ENCODE measurements around the gene FABP2. TPM values are rescaled to one million over a fixed set of nuclear protein-coding genes. Genes with fewer than 3 reads are reported as not detected.
A peak's percentile ranks its signal among the peaks of the same experiment; 100 is the strongest.
"Not testable (repeated sequence)": the region's sequence is repeated elsewhere in the genome, so short reads cannot be mapped to it uniquely, and the experiment has no call there.

Gene FABP2
- polyA plus RNA-seq, 3 donors: 0.03 to 0.09 (median 0.09) TPM

DNA sequence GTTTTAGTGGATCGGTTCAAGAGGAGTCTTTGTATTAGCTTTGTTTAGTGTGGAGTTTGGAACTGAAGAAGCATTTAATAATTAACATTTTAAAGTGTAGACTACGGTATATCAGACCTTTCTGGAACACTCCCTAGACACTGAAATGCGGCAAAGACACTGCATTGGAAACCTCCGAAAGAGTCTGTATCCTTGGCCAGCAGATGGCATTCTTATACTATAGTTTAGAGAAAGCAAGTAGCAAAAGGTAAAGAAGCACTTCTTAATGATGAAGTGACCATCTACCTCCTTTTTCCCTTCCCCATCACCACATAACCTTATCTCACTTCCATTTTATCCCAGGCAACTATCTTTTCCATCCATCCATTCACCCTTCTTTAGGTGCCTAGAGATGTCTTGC lies 7.6 kb downstream of the FABP2 start:
- peak; percentile 33 for DNase-seq

DNA sequence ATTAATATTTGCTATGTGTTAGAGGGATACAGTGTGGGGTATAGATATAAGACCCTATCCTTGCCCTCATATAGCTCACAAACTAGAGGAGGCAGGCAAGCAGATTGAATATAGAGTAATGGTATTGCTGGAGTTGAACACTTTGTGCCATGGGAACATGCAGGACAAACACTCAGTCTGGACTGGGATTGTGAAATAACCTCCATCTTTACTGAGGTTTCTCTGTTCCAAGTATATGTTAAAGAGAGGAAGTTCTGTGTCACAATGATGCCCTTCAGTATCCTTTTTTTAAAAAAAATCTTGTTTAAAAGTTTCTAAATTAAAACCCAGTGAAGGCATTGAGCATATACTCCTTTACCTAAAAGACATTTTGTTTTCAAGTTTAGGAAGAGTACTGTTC lies 8.7 kb downstream of the FABP2 start:
- no peak for DNase-seq

DNA sequence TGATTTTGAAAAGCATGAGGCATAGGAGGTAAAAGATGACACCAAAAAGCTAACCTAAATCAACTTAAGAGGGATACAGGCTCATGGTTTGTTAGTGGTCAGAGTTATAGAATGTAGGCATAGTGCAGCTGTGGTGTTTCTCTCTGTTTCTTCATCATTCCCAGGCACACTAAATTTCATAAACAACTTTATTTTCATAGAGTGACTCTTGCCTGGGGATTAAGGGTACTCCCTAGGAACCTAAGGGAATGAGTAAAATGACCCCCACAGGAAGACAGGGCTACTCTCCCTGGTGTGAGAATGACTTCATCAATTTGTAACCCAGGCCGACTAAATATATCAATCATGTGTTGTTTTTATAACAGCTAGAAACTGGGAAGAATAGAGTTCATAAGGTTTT lies 11.1 kb downstream of the FABP2 start:
- no peak for DNase-seq

DNA sequence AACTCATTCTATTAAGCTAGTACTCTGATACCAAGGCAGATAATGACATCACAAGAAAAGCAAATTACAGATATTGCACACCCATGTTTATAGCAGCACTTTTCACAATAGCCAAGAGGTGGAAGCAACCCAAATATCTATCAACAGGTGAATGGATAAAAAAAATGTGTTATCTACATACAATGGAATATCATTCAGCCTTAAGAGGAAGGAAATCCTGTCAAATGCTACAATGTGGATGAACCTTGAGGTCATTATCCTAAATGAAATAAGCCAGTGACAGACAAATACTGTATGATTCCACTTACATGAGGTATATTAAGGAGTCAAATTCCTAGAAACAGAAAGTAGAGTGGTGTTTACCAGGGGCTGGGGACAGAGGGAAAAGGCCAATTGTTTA lies 14.3 kb downstream of the FABP2 start:
- DNase-seq: no peak

DNA sequence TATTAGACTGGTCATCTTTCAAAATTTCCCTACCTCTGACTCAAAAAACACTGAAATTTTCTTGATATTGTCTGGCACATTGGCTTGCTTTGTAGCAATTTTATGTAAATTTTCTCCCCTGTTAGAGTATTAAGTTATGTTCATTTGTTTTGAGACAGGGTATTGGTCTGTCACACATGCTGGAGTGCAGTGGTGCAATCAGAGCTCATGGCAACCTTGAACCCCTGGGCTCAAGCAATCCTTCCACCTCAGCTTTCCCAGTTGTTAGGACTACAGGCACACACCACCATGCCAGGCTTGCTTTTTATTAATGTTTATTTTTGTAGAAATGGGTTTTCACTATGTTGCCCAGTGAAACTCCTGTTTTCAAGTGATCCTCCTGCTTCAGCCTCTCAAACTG lies 17.5 kb downstream of the FABP2 start:
- no peak for DNase-seq

DNA sequence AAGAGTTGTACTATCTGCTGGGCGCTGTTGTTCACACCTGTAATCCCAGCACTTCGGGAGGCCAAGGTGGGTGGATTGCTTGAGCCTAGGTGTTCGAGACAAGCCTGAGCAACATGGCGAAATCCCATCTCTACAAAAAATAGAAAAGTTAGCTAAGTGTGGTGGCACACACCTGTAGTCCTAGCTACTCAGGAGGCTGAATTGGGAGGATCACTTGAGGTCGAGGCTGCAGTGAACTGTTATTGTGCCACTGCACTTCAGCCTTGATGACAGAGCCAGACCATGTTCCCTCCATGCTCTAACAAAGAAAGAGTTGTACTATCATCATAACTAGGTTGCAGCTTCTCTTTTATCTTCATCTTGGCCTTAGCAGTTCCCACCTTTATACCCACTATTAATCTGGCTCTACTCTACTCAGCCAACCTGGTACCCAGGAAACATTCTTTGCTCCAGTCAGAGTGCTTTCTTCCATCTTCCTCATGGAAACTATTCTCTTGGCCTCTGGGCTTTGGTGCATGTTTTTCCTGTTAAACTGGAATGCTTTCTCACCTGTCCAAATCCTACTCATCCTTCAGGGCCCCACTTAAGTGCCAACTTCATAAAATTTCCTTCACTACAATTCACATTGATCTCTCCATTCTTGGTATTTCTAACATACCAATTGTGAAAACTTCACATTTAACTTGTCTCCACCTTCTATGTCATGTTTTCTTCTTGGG lies 18.2 kb downstream of the FABP2 start:
- no peak for DNase-seq

DNA sequence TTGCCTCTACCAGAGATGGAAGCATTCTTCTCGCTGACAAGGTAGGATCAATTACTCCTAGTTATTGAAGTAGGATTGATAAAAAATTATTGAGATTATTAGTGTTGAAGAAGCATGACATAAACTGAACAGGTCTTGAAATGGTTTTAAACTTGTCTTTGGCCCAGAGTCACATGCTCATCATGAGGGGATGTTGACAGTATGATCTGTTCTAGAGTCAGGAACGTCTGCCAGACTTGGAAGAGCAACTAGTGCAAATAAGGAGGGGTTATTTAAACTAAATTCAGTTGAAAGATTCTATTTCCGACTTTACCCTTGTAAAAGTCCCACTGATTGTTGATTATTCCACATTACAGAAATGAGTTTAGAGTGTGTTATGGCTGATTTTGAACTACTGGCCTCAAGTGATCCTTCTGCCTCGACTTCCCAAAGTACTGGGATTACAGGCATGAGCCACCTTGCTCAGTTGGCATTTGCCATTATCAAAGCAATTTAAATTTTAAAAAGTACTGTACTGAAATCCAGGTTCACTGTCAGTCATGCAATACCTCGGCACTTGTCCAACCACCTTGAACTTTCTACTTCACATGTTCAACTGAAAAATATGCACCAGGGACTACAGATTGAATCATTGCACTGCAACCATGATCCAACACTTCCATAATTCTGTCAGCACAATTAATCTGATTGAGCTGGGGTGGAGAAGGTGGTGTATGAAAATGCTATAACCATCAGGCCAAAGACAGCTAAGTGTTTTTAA lies 19.7 kb downstream of the FABP2 start:
- no peak for DNase-seq

DNA sequence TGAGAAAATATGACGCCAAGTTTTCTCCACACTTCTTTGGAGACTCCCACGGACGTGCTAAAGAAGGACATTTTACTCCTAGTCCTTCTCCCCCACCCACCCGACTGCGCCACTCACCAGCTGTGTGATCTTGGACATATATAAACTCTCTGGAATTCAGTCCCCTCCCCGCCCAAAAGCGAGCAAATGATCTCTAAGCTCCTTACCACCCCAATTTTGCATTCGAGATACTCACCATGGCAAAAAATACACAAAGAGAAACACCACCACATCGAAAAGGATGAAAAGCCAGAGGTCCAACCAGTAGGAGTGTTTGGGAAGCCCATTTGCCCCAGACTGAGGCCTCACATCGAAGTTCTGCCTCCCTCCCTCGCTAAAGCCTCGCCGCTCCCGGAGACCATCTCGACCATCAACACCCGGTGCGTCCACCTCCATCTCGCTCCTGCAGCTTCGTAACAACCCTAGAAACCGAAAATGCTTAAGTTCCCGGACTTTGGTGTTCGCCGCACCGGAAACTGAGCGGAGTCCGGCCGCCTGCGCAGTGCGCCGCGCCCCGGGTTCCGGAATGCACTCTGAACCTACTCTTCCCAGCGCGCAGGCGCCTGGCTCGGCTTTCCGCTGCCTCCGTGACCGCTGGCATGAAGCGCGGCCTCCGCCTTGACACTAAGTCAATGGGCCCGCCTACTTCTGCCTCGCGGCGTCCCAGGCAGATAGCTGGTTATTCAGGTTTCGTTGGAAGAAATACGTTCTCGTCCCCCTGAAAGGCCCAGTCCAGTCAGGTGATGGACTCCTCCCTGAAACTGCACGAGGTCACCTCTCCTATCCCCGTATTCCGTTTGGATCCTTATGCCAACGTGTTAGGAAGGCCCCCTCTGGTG lies 21.6 kb downstream of the FABP2 start:
- DNase-seq: peak; percentile 92

DNA sequence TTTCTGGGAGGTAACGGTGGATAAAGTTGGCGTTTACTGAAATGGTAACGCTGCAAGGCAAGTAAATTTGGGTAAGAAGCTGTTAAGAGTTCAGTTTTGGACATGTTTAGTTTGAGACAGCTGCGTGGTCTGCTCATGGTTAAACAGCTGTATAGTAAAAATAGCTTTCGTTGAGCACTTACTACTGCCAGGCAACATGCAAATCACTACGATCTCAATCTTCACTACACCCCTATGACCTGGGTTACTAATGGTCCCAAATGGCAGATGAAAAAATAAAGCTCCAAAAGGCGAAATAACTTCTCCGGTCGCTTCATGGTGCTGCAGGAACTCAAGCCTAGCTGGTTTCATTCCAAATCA lies 22.2 kb downstream of the FABP2 start:
- DNase-seq: no peak

DNA sequence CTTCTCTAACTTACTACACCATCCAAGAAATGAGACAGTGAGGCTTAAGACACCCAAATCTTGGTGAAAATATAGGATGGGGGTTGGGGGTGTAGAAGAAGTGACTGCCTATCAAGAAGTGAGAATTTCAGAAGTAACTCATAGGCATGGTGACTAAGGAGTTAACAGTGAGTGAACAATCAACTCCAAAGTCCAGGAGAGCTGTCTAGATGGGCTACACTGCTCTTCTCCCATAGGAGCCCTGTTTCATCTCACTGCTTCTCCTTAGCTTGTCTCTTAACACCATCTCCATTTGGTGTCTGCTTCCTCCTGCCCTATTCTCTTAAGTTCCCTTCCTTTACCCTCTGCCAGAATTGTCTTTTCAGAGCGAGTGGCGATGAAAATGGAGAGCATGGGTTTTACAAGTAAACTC lies 22.7 kb downstream of the FABP2 start:
- DNase-seq: no peak

DNA sequence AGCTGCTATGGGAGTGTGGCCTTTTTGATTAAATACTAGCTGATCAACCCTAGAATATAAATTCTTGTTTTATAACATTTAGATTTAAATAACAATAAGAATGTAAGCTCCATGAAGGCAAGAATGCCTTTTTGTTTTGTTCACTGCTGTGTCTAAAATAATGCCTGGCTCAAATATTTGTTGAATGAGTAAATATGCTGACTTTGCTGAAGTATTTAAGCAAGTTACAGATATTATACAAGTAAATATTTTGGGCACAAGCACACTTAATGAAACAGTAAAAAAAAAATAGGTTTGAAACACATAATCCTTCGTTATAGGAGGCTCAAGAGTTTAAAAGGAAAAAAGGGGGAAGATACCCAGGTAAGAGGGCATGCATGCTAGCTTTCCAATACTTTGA lies 24.1 kb downstream of the FABP2 start:
- no peak for DNase-seq

DNA sequence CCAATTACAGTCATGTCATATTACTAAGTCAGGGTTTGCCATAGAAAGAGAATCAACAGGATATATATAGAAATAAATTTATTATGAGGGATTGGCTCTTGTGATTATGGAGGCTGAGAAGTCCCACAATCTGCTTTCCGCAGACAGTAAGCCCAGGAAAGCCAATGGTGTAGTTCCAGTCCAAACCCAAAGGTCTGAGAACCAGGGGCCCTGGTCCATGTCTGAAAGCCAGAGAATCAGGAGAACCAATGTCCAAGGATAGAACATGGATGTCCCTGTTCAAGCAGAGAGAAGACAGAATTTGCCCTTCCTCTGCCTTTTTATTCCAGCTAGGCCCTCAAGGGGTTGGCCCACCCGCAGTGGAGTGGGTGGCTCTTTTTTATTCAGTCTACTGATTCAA lies 25.6 kb downstream of the FABP2 start:
- no peak for DNase-seq

DNA sequence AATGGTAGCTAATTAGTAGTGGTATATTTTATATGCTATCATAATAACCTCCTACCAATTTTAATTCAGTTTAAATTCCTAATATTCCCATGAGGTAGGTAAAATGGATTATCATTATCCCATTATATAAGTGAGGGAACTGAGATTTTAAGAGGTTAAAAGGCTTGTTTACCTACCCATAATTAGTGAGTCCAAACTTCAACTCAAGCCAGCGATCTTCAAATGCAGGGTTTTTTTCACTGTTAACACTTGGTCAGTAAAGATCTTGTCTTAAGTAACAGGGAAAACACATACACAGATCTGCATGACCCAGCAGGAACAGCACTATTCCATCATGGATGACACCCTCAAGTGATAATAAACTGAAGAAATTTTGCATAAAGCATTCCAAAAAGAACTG lies 31.3 kb downstream of the FABP2 start:
- no peak for DNase-seq

DNA sequence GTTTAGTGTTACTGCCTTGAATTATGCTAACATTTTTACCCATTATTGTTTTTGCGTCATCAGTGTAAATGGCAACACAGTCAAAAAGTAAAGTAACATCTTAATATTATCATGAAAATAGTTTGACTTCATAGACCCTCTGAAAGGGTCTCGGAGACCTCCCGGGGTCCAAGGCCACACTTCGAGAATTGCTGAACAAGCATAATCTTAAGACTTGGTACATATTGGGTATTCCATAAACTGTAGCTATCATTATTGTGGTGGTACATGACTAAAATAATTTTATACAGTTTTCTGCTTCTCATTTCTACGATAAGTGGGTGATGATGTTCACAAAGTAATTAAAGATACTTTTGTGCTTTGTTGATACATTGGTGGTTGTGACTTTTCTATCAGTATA lies 32.6 kb downstream of the FABP2 start:
- no peak for DNase-seq

DNA sequence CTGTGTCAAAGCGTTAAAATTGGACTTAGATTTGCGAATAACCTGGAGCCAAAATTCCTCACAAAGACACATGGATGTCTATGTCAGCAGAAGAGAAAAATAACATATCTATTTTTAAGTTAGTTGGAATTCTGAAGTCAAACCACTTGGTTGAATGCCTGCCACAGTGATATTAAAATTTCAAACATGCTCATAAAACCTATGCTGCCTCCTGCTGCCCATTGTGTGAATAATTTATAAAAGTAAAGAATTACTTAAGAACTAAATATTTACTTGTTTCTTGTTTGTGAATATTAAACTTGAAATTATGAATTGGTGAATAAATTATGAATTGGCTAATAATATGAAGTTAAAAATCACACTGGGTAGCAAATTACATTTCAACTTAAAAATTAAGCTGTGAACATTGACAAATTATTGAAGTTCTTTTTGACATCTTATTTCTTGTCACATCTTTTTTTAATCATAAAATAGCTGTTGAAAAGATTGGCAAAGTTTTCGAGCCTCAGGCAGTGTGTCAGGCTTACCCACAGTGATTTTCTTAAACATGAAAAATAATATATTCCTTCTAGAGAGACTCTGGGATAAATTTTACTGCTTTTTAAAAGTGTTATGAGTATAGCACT lies 35.4 kb downstream of the FABP2 start:
- peak; percentile 40 for DNase-seq

DNA sequence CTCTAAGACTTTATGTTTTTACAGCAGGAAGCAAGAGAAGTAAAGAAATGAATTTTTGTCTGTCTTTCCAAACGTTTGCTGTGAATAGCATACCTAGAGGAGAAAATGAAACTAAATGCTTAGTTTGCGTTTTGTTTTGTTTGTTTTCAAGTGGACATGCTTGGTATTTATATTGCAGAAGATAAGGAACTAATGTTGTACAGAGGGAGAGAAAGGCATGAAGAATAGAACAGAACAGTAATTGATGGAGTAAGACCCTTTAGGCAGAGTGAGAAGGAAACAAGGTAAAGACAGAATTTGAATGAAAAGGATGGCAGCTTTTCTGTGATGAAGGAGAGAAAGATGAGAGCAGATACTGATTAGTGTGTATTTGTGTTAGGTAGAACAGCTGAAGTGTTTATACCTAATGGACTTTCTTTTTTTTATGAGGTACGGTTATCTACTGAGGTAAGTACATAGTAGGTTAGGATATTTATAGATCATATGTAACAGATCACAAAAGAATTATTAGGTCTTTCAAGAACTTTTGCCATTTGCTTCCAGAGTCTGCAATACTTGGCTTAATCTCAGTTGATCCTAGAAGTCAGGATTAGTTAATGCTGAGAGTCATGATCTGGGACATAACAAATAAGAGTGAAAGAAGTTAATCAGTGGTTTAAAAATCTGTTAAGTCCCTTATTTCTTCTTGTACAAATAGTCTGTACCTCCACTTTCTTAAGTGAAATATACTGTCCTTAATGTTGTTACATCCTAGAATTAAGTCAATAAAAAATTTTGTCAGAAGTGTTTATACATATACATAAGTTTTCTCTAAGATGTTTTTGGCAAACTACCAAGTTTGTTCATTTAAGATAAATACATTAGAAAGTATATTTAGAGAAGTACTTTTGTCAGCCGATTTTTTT lies 36.8 kb downstream of the FABP2 start:
- no peak for DNase-seq

DNA sequence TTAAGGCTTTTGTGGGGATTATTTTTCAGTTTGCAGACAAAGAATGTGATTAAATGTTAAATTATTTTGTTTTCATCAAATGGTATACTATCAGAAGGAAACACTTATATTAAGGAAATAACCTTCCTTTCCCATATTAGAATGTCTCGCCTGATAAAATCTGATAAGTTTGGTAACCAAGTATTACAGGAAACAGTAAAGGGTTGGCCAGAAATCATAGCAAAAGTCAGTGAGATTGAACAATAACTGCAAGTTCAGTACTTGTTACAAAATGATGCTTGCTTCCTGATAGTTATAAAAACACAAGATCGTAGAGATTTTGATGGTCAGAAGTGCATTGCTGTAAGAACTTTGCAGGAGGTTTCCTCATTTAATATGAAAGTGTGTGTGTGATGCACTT lies 40.5 kb downstream of the FABP2 start:
- DNase-seq: no peak

DNA sequence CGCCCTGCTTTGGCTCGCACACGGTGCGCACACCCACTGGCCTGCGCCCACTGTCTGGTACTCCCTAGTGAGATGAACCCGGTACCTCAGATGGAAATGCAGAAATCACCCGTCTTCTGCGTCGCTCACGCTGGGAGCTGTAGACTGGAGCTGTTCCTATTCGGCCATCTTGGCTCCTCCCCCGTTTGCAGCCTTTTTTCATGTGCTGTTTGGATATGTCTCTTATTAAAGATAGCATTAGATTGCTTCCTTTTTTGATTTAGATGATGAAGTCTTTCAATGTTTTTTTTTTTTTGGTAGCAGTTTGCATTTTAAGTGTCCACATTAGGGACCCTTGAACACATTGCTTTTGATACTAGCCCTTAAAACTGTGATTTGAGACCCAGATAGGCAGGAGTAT lies 42.0 kb downstream of the FABP2 start:
- not testable (repeated sequence) for DNase-seq

DNA sequence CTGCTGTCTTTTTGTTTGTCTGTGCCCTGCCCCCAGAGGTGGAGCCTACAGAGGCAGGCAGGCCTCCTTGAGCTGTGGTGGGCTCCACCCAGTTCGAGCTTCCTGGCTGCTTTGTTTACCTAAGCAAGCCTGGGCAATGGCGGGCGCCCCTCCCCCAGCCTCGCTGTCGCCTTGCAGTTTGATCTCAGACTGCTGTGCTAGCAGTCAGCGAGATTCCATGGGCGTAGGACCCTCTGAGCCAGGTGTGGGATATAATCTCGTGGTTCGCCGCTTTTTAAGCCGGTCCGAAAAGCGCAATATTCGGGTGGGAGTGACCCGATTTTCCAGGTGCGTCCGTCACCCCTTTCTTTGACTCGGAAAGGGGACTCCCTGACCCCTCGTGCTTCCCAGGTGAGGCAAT lies 42.4 kb downstream of the FABP2 start:
- DNase-seq: not testable (repeated sequence)

DNA sequence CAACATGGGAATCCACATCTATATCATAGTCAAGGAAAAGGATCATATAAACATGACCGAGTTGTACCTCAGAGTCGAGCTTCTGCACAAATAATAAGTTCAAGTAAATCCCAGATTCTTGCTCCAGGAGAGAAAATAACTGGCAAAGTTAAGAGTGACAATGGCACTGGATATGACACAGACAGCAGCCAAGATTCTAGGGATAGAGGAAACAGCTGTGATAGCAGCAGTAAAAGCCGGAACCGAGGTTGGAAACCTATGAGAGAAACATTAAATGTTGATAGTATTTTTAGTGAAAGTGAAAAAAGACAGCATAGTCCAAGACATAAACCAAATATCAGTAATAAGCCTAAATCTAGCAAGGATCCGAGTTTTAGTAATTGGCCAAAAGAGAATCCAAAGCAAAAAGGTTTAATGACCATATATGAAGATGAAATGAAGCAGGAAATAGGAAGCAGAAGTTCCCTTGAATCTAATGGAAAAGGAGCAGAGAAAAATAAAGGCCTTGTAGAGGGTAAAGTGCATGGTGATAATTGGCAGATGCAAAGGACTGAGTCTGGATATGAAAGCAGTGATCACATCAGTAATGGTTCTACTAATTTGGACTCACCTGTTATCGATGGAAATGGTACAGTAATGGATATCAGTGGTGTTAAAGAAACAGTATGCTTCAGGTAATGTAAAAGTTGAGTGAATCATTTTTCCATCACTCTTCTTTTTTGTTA lies 50.4 kb downstream of the FABP2 start:
- DNase-seq: no peak

DNA sequence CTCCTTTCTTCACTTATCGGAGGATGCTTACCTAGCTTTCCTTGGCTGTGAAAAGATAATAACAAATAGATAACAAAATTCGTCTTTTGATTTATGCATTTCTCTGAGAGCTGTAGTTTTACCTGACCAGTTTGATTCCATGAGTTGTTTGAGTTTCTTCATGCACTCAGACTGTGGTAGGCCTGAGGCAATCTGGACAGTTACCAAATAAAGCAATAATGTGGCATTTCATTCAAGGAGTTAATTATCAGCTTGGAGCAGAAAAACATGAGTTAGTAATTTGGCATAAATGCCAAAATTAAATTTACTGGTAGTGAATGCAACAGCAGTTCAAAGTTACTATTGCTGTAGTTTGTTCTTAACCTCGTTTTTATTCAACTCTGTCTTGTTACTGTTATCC lies 53.5 kb downstream of the FABP2 start:
- DNase-seq: no peak
